B cell (primary cell): ENCODE results near the gene SP7. TPM values are rescaled to one million over a fixed set of nuclear protein-coding genes. Genes with fewer than 3 reads are reported as not detected.
A peak's percentile ranks its signal among the peaks of the same experiment; 100 is the strongest.

ENCODE experiments used
- ATAC-seq: fragments of 200-7000 bp; cut with Tn5 transposase; one replicate; pipeline ENCODE4 v1.10.0; 2021; ENCODE audit warnings: low read depth, mild to moderate bottlenecking, moderate number of reproducible peaks, moderate library complexity
- CTCF ChIA-PET: fragments of 350-600 bp; sonication (Branson Sonifier 250); formaldehyde crosslinking; loops from one replicate; lab custom pipeline; 2021; ENCODE audit warnings: antibody characterized with exemption, inconsistent platforms; lab: Charles Lee
- POLR2A ChIA-PET: fragments of 350-600 bp; sonication (Branson Sonifier 250); formaldehyde crosslinking; loops from one replicate; lab custom pipeline; 2021; ENCODE audit warnings: antibody characterized with exemption; lab: Charles Lee
- DNase-seq: peaks from one replicate; pipeline ENCODE4 v3.0.0; 2013
- H2AFZ ChIP-seq: 2 replicates; pipeline ENCODE4 v1.6.1; 2012; ENCODE audit warnings: mild to moderate bottlenecking, low read depth, low read length; ENCODE audit not compliant: insufficient read depth, poor library complexity, severe bottlenecking
- H3K27ac ChIP-seq, 2 donors: 1 replicate in 1 of 2; 2 replicates in 1 of 2; pipeline ENCODE4 v1.5.1; 2012 to 2013; ENCODE audit warnings: low read length in 2 of 2, mild to moderate bottlenecking in 2 of 2, moderate library complexity in 1 of 2
- H3K27me3 ChIP-seq, 4 experiments: fragments of 200-600 bp in 1 of 4; sonication (generic) in 1 of 4; replicated peaks in 1 of 4; 1 replicate in 2 of 4; 2 replicates in 2 of 4; pipeline versions ENCODE4 v1.6.1 to v1.7.0; 2013 to 2016; ENCODE audit warnings: low read length in 3 of 4, mild to moderate bottlenecking in 2 of 4, mixed read lengths in 1 of 4, moderate library complexity in 1 of 4; ENCODE audit not compliant: insufficient read depth in 4 of 4, control insufficient read depth in 3 of 4; ENCODE audit errors: control extremely low read depth in 1 of 4
- H3K36me3 ChIP-seq, 2 experiments: replicated peaks in 1 of 2; 1 replicate in 1 of 2; 2 replicates in 1 of 2; pipeline versions ENCODE4 v1.6.1 to v1.7.1; 2013; ENCODE audit warnings: low read length in 1 of 2; ENCODE audit not compliant: insufficient read depth in 2 of 2, control insufficient read depth in 1 of 2; ENCODE audit errors: control extremely low read depth in 1 of 2, extremely low read depth in 1 of 2
- H3K4me1 ChIP-seq, 2 donors: fragments of 200-600 bp in 1 of 2; sonication (generic) in 1 of 2; 1 replicate in 1 of 2; 2 replicates in 1 of 2; pipeline versions ENCODE4 v1.5.1 to v1.6.1; 2013 to 2017; ENCODE audit warnings: low read length in 2 of 2; ENCODE audit not compliant: control insufficient read depth in 2 of 2, insufficient read depth in 2 of 2
- H3K4me2 ChIP-seq: replicated peaks from 2 replicates; pipeline ENCODE3; 2012; ENCODE audit warnings: mild to moderate bottlenecking, low read depth, low read length; ENCODE audit not compliant: poor library complexity, severe bottlenecking
- H3K4me3 ChIP-seq, 5 experiments: fragments of 200-600 bp in 1 of 5; sonication (generic) in 1 of 5; 1 replicate in 3 of 5; 2 replicates in 2 of 5; pipeline versions ENCODE4 v1.5.1 to v1.7.0; 2011 to 2016; ENCODE audit warnings: low read length in 4 of 5, mild to moderate bottlenecking in 4 of 5, low read depth in 2 of 5, control low read depth in 1 of 5, moderate library complexity in 1 of 5; ENCODE audit not compliant: insufficient read depth in 1 of 5; ENCODE audit errors: control extremely low read depth in 1 of 5, extremely low read depth in 1 of 5
- H3K79me2 ChIP-seq: fragments of 200-600 bp; sonication (generic); one replicate; pipeline ENCODE4 v1.6.0; 2016; ENCODE audit warnings: low read length; ENCODE audit not compliant: control insufficient read depth, insufficient read depth
- H3K9ac ChIP-seq: fragments of 200-600 bp; sonication (generic); 2 replicates; pipeline ENCODE4 v1.6.1; 2017; ENCODE audit warnings: mild to moderate bottlenecking, low read length, moderate library complexity
- H3K9me3 ChIP-seq, 3 donors: one replicate each; pipeline versions ENCODE4 v1.6.1 to v1.7.1; 2013; ENCODE audit warnings: low read length in 2 of 3; ENCODE audit not compliant: control insufficient read depth in 2 of 3, insufficient read depth in 1 of 3; ENCODE audit errors: control extremely low read depth in 1 of 3
- H4K20me1 ChIP-seq: 2 replicates; pipeline ENCODE4 v1.6.0; 2012; ENCODE audit warnings: mild to moderate bottlenecking, low read length; ENCODE audit not compliant: insufficient read depth, control insufficient read depth, poor library complexity, severe bottlenecking
- H3K27ac Mint-ChIP-seq: one replicate; pipeline ENCODE4 v1.8.0; 2021; ENCODE audit warnings: mixed read lengths
- H3K27me3 Mint-ChIP-seq: one replicate; pipeline ENCODE4 v1.8.0; 2021; ENCODE audit warnings: mixed read lengths
- H3K4me1 Mint-ChIP-seq: one replicate; pipeline ENCODE4 v1.8.0; 2021; ENCODE audit warnings: mixed read lengths
- H3K4me3 Mint-ChIP-seq: one replicate; pipeline ENCODE4 v1.8.0; 2021; ENCODE audit warnings: mixed read lengths
- H3K9me3 Mint-ChIP-seq: one replicate; pipeline ENCODE4 v1.8.0; 2022; ENCODE audit warnings: mixed read lengths; ENCODE audit not compliant: insufficient read depth
- CTCF ChIP-seq: fragments of 200-600 bp; IDR thresholded peaks from one replicate; pipeline ENCODE4 v1.8.0; 2022; ENCODE audit warnings: antibody characterized with exemption, mild to moderate bottlenecking
- EZH2 ChIP-seq: IDR thresholded peaks from 2 replicates; pipeline ENCODE4 v1.6.1; 2012; ENCODE audit warnings: borderline replicate concordance, low read depth, mild to moderate bottlenecking, moderate library complexity, low read length; ENCODE audit not compliant: insufficient read depth, poor library complexity, severe bottlenecking
- WGBS: methylation state at CpG from one replicate; pipeline ENCODE4 v1.1.5; 2013; ENCODE audit warnings: missing lambda C conversion rate; ENCODE audit not compliant: insufficient coverage; 5-methylcytosine and 5-hydroxymethylcytosine counted together
- intact Hi-C: fragments of 100-400 bp; cut with micrococcal nuclease; formaldehyde crosslinking; loops from one replicate; pipeline ENCODE4 v1.10.0; 2022
- polyA plus RNA-seq: library from polyadenylated mRNA; depleted of rRNA; stranded (reverse); fragments of >200 nt; gene quantifications from 2 replicates; pipeline ENCODE4 v1.2.3, GENCODE V29; 2012
- total RNA-seq, 2 donors: library from RNA; stranded (reverse); fragments of 120-200 nt in 1 of 2; gene quantifications; 1 replicate in 1 of 2; 2 replicates in 1 of 2; pipeline versions ENCODE4 v1.2.3 to v1.2.4, GENCODE V29; 2013 to 2022

Gene SP7
- total and polyA plus RNA-seq, 2 donors (not counting 1 experiment from before 2014, with no cell fraction given), result 0.34 TPM; not detected in 1

- no peak for ATAC-seq
- peak overlapping the region; percentile 81 for H3K9ac ChIP-seq
- no peak for DNase-seq
- WGBS, result 88% methylated on average over 5 of the region's 8 CpGs
- peak overlapping the region; percentile 83 for H3K4me3 Mint-ChIP-seq
- H3K27me3 ChIP-seq, result peaks cover 0 to 29% (median 8%) of the 10 kb centered on the region in 4 experiments
- no peak overlapping the region for H3K27ac ChIP-seq
- H3K9me3 ChIP-seq, result no peaks in the 10 kb centered on the region
- peaks cover 22% of the 10 kb centered on the region for H3K27me3 Mint-ChIP-seq
- no peaks in the 10 kb centered on the region for H4K20me1 ChIP-seq
- H3K4me2 ChIP-seq, result peak overlapping the region; percentile 100
- intact Hi-C loops, result loop anchor here (10.0 kb wide), 2 partner anchors 252 to 298 kb away; partner anchors contain the start of genes ATF7 and SPRYD3
- no peaks in the 10 kb centered on the region for H3K36me3 ChIP-seq
- H2AFZ ChIP-seq, result no peak overlapping the region
- ChIA-PET POLR2A (interaction anchor here (4.0 kb wide), 1 partner anchor 18 kb away, joined by 21 read pairs; no protein-coding TSS in a partner anchor), CTCF (interaction anchor here (0.5 to 15.1 kb wide), 11 partner anchors 9 to 183 kb away, joined by 3 to 353 read pairs (median 4); partner anchors contain the start of gene TARBP2)
- H3K4me1 ChIP-seq, result peaks cover 17 to 27% of the 10 kb centered on the region in 2 donors
- H3K4me3 ChIP-seq, result peak overlapping the region in 1 of 5 experiments; percentile 78
- peak overlapping the region; percentile 84 for H3K27ac Mint-ChIP-seq
- peaks cover 22% of the 10 kb centered on the region for H3K4me1 Mint-ChIP-seq
- TF ChIP-seq EZH2 (no peak), CTCF (no peak)
- H3K79me2 ChIP-seq, result peaks cover 7% of the 10 kb centered on the region
- no peaks in the 10 kb centered on the region for H3K9me3 Mint-ChIP-seq
Measured at GRCh38 chr12:53326460-53327185, 9.5 kb downstream of the SP7 start.
